Measurements from ENCODE around the gene AP1B1.

Gene AP1B1

DNA sequence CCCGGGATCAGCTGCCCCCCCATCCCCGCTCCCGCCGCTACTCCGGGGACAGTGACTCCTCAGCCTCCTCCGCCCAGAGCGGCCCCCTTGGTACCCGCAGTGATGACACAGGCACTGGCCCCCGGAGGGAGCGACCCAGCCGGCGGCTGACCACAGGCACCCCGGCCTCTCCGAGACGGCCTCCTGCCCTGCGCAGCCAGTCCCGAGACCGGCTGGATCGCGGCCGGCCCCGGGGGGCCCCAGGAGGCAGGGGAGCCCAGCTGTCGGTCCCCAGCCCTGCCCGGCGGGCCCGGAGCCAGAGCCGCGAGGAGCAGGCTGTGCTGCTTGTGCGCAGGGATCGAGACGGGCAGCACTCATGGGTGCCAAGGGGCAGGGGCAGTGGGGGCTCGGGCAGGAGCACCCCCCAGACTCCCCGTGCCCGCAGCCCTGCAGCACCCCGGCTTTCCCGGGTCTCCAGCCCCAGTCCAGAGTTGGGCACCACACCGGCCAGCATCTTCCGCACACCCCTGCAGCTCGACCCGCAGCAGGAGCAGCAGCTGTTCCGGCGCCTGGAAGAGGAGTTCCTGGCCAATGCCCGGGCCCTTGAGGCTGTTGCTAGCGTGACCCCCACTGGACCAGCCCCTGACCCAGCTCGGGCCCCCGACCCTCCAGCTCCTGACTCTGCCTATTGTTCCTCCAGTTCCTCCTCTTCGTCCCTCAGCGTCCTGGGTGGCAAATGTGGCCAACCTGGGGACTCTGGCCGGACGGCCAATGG lies 76.7 kb downstream of the AP1B1 start:
- no peak for DNase-seq

GRCh38 chr22:29310863-29311339 lies 77.5 kb downstream of the AP1B1 start:
- peak; percentile 52 for DNase-seq

DNA sequence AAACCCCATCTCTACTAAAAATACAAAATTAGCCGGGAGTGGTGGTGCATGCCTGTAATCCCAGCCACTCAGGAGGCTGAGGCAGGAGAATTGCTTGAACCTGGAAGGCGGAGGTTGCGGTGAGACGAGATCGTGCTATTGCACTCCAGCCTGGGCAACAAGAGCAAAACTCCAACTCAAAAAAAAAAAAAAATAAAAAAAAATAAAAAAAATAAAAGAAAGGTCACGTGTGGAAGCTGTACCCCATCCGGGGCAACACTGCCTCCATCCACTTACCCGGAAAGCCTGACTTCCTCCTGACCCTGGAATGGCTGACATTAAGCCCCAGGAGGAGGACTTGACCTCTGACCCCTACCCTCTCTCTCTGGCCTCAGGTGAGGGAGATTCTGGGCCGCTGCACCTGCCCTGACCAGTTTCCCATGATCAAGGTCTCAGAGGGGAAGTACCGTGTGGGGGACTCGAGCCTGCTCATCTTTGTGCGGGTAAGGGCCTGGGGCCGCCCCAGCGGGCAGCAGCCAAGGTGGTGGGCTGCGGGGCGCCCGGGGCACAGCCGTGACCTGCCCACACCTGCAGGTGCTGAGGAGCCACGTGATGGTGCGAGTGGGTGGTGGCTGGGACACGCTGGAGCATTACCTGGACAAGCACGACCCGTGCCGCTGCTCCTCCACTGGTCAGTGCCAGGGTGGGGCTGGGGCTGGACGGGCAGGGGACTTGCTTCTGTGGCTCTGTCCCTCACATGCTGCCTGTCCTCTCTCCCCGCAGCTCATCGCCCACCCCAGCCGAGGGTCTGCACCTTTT lies 78.1 kb downstream of the AP1B1 start:
- no peak for DNase-seq

- DNase-seq = no peak
Observed at GRCh38 chr22:29309332-29310064, 78.9 kb downstream of the AP1B1 start.

- DNase-seq = no peak
Observed at GRCh38 chr22:29308791-29309262, 79.5 kb downstream of the AP1B1 start.

DNA sequence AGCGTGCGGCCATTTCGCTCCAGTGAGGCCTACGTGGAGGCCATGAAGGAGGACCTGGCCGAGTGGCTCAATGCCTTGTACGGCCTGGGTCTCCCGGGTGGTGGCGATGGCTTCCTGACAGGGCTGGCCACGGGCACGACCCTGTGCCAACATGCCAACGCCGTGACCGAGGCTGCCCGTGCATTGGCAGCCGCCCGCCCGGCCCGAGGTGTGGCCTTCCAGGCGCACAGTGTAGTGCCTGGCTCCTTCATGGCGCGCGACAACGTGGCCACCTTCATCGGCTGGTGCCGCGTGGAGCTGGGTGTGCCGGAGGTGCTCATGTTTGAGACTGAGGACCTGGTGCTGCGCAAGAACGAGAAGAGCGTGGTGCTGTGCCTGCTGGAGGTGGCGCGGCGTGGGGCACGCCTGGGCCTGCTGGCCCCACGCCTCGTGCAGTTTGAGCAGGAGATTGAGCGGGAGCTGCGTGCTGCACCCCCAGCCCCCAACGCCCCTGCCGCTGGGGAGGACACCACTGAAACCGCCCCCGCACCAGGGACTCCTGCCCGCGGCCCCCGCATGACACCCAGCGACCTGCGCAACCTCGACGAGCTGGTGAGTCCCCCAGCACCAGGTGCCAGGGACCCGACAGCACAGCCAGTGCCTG lies 80.1 kb downstream of the AP1B1 start:
- no peak for DNase-seq

DNA sequence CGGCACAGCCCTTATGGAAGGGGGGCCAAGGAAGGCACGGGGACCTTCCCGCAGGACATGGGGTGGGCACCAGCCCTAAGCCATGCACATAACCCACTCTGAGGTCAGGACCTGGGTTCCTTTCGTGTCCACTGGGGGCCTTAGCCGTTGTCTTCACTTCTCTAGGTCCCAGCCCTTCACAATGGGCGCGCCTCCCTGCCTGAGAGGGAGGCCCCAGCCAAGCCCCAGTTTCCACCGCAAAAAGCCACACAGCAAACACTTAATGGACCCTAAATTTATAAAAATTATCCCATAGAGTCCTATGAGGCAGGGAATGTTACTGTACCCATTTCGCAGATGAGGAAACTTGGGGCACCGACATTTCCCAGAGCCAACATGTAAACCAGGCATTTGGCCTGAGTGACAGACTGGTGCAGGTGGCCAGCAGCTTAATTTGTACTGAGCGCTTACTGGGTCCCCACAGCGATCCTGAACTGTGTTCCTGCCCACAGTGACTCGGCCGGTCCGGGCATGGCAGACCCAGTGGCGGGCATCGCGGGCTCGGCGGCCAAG lies 80.7 kb downstream of the AP1B1 start:
- DNase-seq = no peak

- DNase-seq = no peak
Observed at GRCh38 chr22:29306835-29307595, 81.4 kb downstream of the AP1B1 start.

DNA sequence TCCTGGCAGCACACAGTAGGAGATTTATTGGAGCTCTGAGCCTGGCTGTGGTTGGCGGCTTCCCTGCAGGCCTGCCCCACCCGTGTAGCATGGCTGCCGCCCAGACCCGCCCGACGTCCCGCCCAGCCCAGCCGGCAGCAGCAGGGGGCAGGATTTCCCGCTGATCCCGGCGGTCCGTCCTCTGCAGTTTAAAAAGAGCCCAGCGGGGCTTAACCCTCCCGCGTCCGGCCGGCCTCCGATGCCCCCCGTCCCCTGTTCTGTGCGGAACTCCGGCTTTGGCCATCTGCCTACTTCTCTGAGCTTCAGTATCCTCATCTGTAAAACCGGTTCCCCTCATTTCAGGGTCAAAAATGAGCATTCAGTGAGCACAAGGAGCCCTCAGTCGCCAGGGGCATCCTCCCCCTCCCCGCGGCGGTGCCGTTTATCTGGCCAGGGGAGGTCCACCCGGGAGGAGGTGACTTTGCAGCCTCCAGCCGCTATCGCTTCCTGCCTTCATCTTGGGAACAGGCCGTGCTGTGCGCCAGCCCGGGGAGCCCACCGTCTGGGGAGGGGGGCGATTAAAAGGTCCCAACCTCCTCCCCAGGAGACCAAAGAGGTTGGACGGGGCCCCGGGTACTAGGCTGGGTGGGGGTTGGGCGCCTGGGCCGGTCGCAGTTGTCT lies 82.1 kb downstream of the AP1B1 start, which contains the start of gene GAS2L1:
TSS of gene GAS2L1 (plus strand) at position 476 of the 660 bp plus-strand sequence. CDS start 1,456 bp downstream, outside the sequence.
- DNase-seq = peak; percentile 43

DNA sequence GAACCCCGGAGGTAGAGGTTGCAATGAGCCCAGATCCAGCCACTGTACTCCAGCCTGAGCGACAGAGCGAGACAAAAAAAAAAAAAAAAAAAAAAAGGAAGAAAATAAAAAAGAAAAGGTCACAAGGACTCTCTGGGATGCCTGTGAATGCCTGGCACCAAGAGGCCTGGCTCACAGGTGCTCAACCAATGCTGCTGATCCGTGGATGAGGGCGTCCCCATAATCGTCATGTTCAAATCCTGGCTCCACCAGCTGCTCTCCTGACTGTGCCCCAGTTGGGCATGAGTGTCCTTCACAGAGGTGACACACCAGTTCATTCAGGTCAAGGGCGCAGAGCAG lies 82.6 kb downstream of the AP1B1 start:
- no peak for DNase-seq

DNA sequence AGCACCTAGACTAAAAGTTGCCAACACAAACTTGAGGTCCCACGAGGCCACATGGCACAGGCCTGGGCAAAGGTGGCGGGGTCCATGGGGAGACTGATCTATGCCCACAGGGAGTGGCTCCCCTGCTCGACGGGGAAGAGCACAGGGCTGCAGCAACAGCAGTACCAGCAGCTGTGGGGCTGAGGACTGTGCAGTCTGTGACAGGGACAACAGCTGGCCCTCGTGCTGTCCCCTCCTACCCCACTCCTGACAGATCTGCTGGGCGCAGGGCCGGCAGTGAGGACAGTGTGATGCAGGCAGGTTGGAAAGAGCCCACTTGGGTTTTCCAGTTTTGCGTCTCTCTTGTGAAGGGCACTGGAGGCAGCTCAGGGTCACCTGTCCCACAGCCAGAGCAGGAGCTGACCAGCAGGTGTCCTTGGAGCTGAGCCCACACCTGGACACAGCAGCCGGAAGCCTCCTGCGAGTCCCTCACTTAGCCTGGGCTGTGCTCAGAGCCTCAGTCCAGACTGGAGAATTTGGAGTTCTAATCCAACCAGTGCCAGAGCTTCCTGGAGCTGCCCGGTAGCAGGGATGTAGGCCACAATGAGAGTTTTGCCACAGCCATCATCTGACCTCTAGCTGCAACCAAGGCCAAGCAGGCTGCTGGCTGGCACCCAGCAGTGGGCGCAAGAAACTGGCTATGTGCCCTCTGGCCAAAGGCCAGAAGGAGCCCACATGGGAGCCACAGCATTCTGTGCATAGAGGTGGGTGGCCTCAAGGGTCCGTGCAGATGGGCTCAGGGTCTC lies 85.5 kb downstream of the AP1B1 start:
- no peak for DNase-seq

- DNase-seq = no peak
Observed at GRCh38 chr22:29302402-29302680, 86.0 kb downstream of the AP1B1 start.

DNA sequence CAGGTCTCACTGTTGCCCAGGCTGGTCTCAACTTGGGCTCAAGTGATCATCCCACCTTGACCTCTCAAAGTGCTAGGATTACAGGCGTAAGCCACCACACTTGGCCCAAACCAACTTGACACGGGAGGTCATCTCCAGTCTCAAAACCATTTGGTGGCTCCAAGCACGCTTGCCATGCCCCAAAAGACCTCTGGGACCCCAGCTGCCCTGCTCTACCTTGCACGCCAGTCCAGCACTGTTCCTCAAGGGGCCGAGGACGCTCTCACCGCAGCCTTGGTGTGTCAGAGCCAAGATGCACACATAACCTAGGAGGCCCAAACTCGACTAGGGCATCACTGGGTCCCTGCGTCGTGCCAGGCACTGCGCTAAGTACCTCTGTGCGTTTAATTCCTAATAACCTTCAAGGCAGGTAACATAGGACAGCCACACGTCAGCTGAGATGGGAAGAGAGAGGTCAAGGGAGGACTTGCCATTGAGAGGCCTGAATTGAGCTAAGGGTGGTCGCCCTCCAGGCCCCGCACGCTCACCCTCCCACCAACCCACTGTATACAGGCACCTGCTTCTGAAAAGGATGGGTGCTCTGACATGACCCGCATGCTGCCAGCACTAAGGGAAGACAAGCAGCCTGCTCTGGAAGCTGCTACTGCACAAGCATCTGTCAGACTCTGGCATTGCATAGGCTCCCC lies 86.5 kb downstream of the AP1B1 start:
- DNase-seq = no peak

- DNase-seq = no peak
Observed at GRCh38 chr22:29300807-29301601, 87.4 kb downstream of the AP1B1 start.

- DNase-seq = no peak
Observed at GRCh38 chr22:29300467-29300806, 87.9 kb downstream of the AP1B1 start.

DNA sequence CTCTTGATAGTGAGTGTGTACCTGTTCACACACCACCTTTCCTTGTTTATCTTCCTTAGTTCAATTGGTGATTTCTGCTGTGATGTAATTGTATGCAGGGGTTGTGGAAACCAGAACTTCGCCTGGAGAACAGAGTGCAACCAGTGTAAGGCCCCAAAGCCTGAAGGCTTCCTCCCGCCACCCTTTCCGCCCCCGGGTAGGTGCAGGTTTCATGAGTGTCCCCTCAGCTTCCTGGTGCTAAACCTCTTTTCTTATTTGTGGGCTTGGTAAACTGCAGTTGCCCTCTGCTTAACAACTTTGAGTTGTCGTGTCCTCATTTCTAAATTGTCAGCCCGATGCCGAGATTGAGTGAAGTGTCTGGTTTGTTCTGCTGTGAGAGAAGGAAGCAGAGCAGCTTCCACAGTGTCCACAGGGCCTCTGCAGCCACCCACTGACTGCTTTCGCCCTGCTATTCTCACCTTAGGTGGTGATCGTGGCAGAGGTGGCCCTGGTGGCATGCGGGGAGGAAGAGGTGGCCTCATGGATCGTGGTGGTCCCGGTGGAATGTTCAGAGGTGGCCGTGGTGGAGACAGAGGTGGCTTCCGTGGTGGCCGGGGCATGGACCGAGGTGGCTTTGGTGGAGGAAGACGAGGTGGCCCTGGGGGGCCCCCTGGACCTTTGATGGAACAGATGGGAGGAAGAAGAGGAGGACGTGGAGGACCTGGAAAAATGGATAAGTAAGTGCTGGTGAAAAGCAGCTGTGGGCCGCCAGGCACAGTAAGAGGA lies 89.1 kb downstream of the AP1B1 start:
- no peak for DNase-seq

DNA sequence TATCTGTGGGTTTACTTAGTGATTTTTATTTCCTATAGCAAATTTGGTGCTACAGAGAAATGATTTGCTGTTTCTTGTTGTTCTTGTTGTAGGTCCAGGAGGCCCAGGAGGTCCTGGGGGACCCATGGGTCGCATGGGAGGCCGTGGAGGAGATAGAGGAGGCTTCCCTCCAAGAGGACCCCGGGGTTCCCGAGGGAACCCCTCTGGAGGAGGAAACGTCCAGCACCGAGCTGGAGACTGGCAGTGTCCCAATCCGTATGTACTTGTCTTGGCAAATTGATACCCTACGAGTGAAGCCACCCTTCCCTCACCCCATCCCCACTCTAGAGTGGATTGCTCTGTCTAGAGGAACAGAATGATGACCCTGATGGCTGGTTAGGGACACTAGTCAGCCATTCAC lies 89.7 kb downstream of the AP1B1 start:
- DNase-seq = no peak

DNA sequence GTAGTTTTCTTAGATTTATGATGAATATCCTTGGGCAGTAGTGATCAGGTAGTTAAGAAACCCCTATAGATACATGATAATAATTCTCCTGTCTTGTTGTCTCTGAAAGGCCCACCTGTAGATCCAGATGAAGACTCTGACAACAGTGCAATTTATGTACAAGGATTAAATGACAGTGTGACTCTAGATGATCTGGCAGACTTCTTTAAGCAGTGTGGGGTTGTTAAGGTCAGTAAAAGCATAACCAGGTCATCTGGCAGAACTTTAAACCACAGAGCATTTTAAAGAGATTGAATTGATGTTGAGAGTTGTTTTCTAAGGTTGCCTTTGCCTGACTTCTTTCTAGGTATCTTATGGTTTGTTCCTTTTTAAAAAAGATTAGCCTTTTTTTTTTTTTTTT lies 96.0 kb downstream of the AP1B1 start:
- no peak for DNase-seq
